Right lobe of liver (tissue), 4 donors: Measurements from ENCODE around the gene CENPC.

ENCODE experiments used
- POLR2A ChIP-seq: fragments of 450-650 bp; IDR thresholded peaks from one replicate; pipeline ENCODE4 v1.6.1; 2017; ENCODE audit warnings: antibody characterized with exemption, mild to moderate bottlenecking
- TF ChIP-seq, protein P1 (sequence below), 4 donors: fragments of 200-600 bp in 3 of 4; fragments of 450-650 bp in 1 of 4; IDR thresholded peaks; one replicate each; pipeline versions ENCODE4 v1.5.1 to v1.8.0; 2016 to 2022; ENCODE audit warnings: antibody characterized with exemption in 4 of 4, mild to moderate bottlenecking in 2 of 4
- donor health status: DM: no; HTN: no; CAD: no.
- donor health status: DM: no; HTN: no; CAD: no.
- donor health status: DM: no; HTN: yes; CAD: no.

DNA sequence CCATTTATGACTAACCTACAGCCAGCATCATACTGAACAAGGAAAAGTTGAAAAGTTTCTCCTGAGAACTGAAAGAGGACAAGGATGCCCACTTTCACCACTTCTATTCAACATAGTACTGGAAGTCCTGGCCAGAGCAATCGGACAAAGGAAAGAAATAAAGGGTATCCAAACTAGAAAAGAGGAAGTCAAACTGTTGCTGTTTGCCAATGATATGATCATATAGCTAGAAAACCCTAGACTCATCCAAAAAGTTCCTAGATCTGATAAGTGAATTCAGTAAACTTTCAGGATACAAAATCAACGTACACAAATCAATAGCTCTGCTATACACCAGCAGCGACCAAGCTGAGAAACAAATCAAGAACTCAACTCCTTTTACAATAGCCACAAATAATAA lies 64.5 kb downstream of the CENPC start:
- TF ChIP-seq, protein P1, sequence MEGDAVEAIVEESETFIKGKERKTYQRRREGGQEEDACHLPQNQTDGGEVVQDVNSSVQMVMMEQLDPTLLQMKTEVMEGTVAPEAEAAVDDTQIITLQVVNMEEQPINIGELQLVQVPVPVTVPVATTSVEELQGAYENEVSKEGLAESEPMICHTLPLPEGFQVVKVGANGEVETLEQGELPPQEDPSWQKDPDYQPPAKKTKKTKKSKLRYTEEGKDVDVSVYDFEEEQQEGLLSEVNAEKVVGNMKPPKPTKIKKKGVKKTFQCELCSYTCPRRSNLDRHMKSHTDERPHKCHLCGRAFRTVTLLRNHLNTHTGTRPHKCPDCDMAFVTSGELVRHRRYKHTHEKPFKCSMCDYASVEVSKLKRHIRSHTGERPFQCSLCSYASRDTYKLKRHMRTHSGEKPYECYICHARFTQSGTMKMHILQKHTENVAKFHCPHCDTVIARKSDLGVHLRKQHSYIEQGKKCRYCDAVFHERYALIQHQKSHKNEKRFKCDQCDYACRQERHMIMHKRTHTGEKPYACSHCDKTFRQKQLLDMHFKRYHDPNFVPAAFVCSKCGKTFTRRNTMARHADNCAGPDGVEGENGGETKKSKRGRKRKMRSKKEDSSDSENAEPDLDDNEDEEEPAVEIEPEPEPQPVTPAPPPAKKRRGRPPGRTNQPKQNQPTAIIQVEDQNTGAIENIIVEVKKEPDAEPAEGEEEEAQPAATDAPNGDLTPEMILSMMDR (IDR thresholded peaks at IDR 0.05) = no peak
- TF ChIP-seq POLR2A = no peak
